DOHH2 (cell line): ENCODE measurements around the gene SAMD10.
"Not testable (repeated sequence)": the region's sequence is repeated elsewhere in the genome, so short reads cannot be mapped to it uniquely, and the experiment has no call there.

Experiments
- H3F3A ChIP-seq: fragments of 200-600 bp; sonication (generic), shearing (Covaris generic); 2 replicates; pipeline ENCODE4 v1.6.0; 2016; ENCODE audit warnings: antibody characterized with exemption, mild to moderate bottlenecking; ENCODE audit not compliant: control insufficient read depth, insufficient read depth
- H3K27ac ChIP-seq: fragments of 200-600 bp; sonication (generic); 2 replicates; pipeline ENCODE4 v1.5.1; 2014; ENCODE audit warnings: low read depth, mild to moderate bottlenecking, low read length, moderate library complexity
- H3K27me3 ChIP-seq: fragments of 200-600 bp; sonication (generic); 2 replicates; pipeline ENCODE4 v1.6.1; 2014; ENCODE audit warnings: mild to moderate bottlenecking, low read length, mixed read lengths; ENCODE audit not compliant: control insufficient read depth
- H3K36me3 ChIP-seq: fragments of 200-600 bp; sonication (generic); 2 replicates; pipeline ENCODE4 v1.6.1; 2014; ENCODE audit warnings: mild to moderate bottlenecking, low read length, moderate library complexity, mixed read lengths; ENCODE audit not compliant: control insufficient read depth
- H3K4me1 ChIP-seq: fragments of 200-600 bp; sonication (generic); 2 replicates; pipeline ENCODE4 v1.6.1; 2014; ENCODE audit warnings: mild to moderate bottlenecking, low read length, mixed read lengths; ENCODE audit not compliant: control insufficient read depth
- H3K4me2 ChIP-seq: fragments of 200-600 bp; sonication (generic); 2 replicates; pipeline ENCODE4 v1.6.0; 2014; ENCODE audit warnings: mild to moderate bottlenecking, low read length, moderate library complexity
- H3K4me3 ChIP-seq: fragments of 200-600 bp; sonication (generic); 2 replicates; pipeline ENCODE4 v1.5.1; 2014; ENCODE audit warnings: mild to moderate bottlenecking, low read length, mixed read lengths
- H3K79me2 ChIP-seq: fragments of 200-600 bp; sonication (generic); 2 replicates; pipeline ENCODE4 v1.6.1; 2014; ENCODE audit warnings: mild to moderate bottlenecking, low read length, mixed read lengths; ENCODE audit not compliant: control insufficient read depth
- H3K9me2 ChIP-seq: fragments of 200-600 bp; sonication (generic); replicated peaks from 2 replicates; pipeline ENCODE4 v1.6.1; 2014; ENCODE audit warnings: mild to moderate bottlenecking, low read length, mixed read lengths; ENCODE audit not compliant: control insufficient read depth
- H3K9me3 ChIP-seq: fragments of 200-600 bp; sonication (generic); 2 replicates; pipeline ENCODE4 v1.6.1; 2014; ENCODE audit warnings: antibody characterized with exemption, low read length, mixed read lengths; ENCODE audit not compliant: control insufficient read depth, insufficient read depth
- H4K20me1 ChIP-seq: fragments of 200-600 bp; sonication (generic); 2 replicates; pipeline ENCODE4 v1.6.0; 2014; ENCODE audit warnings: low read depth, mild to moderate bottlenecking, antibody characterized with exemption, low read length, moderate library complexity; ENCODE audit not compliant: control insufficient read depth, insufficient read depth
- CTCF ChIP-seq: fragments of 200-600 bp; sonication (generic); IDR thresholded peaks from one replicate; pipeline ENCODE4 v1.5.1; 2014; ENCODE audit warnings: antibody characterized with exemption, mild to moderate bottlenecking, low read depth, low read length; ENCODE audit not compliant: poor library complexity, severe bottlenecking
- EZH2phosphoT487 ChIP-seq: fragments of 200-600 bp; sonication (generic); IDR thresholded peaks from 2 replicates; pipeline ENCODE4 v1.6.1; 2017; ENCODE audit warnings: borderline replicate concordance, mild to moderate bottlenecking, antibody characterized with exemption, low read length, moderate library complexity, mixed read lengths

Gene SAMD10

GRCh38 chr20:63976980-63977738 lies 2.3 kb downstream of the SAMD10 start:
- Histone ChIP-seq H3F3A (peaks cover 20% of the 10 kb centered on the region), H3K9me2 (no peaks in the 10 kb centered on the region), H3K9me3 (no peaks in the 10 kb centered on the region), H3K4me1 (peaks cover 48% of the 10 kb centered on the region), H3K36me3 (peaks cover 24% of the 10 kb centered on the region), H3K4me2 (peak overlapping the region; percentile 77; the same call in 1 of the 2 replicates), H3K79me2 (peaks cover 20% of the 10 kb centered on the region), H3K4me3 (no peak overlapping the region), H4K20me1 (peaks cover 4% of the 10 kb centered on the region; the same call in 1 of the 2 replicates), H3K27ac (no peak overlapping the region), H3K27me3 (no peaks in the 10 kb centered on the region)
- TF ChIP-seq CTCF (no peak), EZH2phosphoT487 (no peak)

- Histone ChIP-seq H3K36me3 (peaks cover 24% of the 10 kb centered on the region), H3K4me1 (peaks cover 47% of the 10 kb centered on the region), H3K79me2 (peaks cover 14% of the 10 kb centered on the region), H3F3A (peaks cover 20% of the 10 kb centered on the region)
- H3K9me2 ChIP-seq, H3K4me2 ChIP-seq, H3K27me3 ChIP-seq, H3K27ac ChIP-seq, H3K9me3 ChIP-seq, H3K4me3 ChIP-seq, H4K20me1 ChIP-seq: not testable (repeated sequence)
These were observed 2.9 kb downstream of the SAMD10 start for GRCh38 chr20:63976511-63976910.

GRCh38 chr20:63974402-63975200 lies 4.8 kb downstream of the SAMD10 start:
- TF ChIP-seq EZH2phosphoT487 (no peak), CTCF (no peak)
- Histone ChIP-seq H3K79me2 (peaks cover 8% of the 10 kb centered on the region), H3F3A (peaks cover 16% of the 10 kb centered on the region), H4K20me1 (no peaks in the 10 kb centered on the region), H3K27ac (no peak overlapping the region), H3K4me2 (no peak overlapping the region), H3K9me3 (no peaks in the 10 kb centered on the region), H3K4me1 (peaks cover 47% of the 10 kb centered on the region), H3K4me3 (no peak overlapping the region), H3K27me3 (no peaks in the 10 kb centered on the region), H3K36me3 (peaks cover 24% of the 10 kb centered on the region), H3K9me2 (no peaks in the 10 kb centered on the region)
